Measurements from ENCODE around the gene KCNG2. TPM values are rescaled to one million over a fixed set of nuclear protein-coding genes. Genes with fewer than 3 reads are reported as not detected.

The KCNG2 gene
- total RNA-seq, 1 experiment from 2014 or later, result not detected

GRCh38 chr18:79786786-79787526 lies 10.8 kb upstream of the KCNG2 start:
- Histone ChIP-seq H3K27me3 (ENCODE audit: insufficient read depth, low read length) (no peaks in the 10 kb centered on the region), H3K36me3 (ENCODE audit: control insufficient read depth in 1 of 2, insufficient read depth in 2 of 2, low read length in 2 of 2) (no peaks in the 10 kb centered on the region), H3K9me3 (ENCODE audit: control insufficient read depth in 1 of 2, insufficient read depth in 1 of 2, low read depth in 1 of 2, low read length in 2 of 2) (no peaks in the 10 kb centered on the region), H3K27ac (ENCODE audit: low read depth, low read length) (no peak overlapping the region), H3K4me3 (replicated peaks in 1 of 2; ENCODE audit: low read depth in 1 of 2, low read length in 2 of 2) (no peak overlapping the region), H3K9me2 (ENCODE audit: insufficient read depth) (no peaks in the 10 kb centered on the region), H3K79me2 (ENCODE audit: insufficient read depth, low read length) (no peaks in the 10 kb centered on the region), H3K9ac (ENCODE audit: low read length) (no peak overlapping the region), H4K20me1 (ENCODE audit: insufficient read depth) (no peaks in the 10 kb centered on the region), H2AFZ (ENCODE audit: low read depth, low read length, poor library complexity, severe bottlenecking) (no peak overlapping the region), H3K4me2 (ENCODE audit: low read length) (no peak overlapping the region), H3K4me1 (ENCODE audit: control insufficient read depth in 1 of 2, insufficient read depth in 2 of 2, low read length in 2 of 2) (no peaks in the 10 kb centered on the region)
- RAD21 ChIA-PET (ENCODE audit: low non-redundant PET in 1 of 2, low total read pairs in 2 of 2, uncharacterized antibody in 2 of 2, unreplicated experiment in 2 of 2), result no interaction called here
- BruUV-seq (replicated peaks), result no TSS peak
- POLR2A ChIA-PET, result no interaction called here
- CTCF ChIA-PET, result no interaction called here
- no peak for DNase-seq (ENCODE audit: low read depth, low spot score)
- intact Hi-C loops (cut with micrococcal nuclease), result no loop called here
- no peak for TF ChIP-seq ZNF274 (IDR thresholded peaks at IDR 0.05; ENCODE audit: low read depth, low read length)
- no peak for TF ChIP-seq SP1 (IDR thresholded peaks at IDR 0.05; ENCODE audit: low read depth)
- TF ChIP-seq ELF1 (IDR thresholded peaks at IDR 0.05; ENCODE audit: borderline replicate concordance, low read depth), result no peak
- no peak for TF ChIP-seq CTCF (IDR thresholded peaks at IDR 0.05 in 2 of 3, conservative IDR thresholded peaks at IDR 0.05 in 1 of 3; ENCODE audit: borderline replicate concordance in 1 of 3, insufficient read depth in 1 of 3, low read depth in 2 of 3, low read length in 2 of 3)
- no peak for TF ChIP-seq RAD21 (IDR thresholded peaks at IDR 0.05; ENCODE audit: low read depth)
- TF ChIP-seq EZH2 (IDR thresholded peaks at IDR 0.05), result no peak
- no peak for ATAC-seq

GRCh38 chr18:79787527-79787864 lies 10.2 kb upstream of the KCNG2 start:
- Histone ChIP-seq H3K4me3 (replicated peaks in 1 of 2; ENCODE audit: low read depth in 1 of 2, low read length in 2 of 2) (no peak overlapping the region), H3K4me2 (ENCODE audit: low read length) (no peak overlapping the region), H3K9ac (ENCODE audit: low read length) (no peak overlapping the region), H3K4me1 (ENCODE audit: control insufficient read depth in 1 of 2, insufficient read depth in 2 of 2, low read length in 2 of 2) (no peaks in the 10 kb centered on the region), H3K36me3 (ENCODE audit: control insufficient read depth in 1 of 2, insufficient read depth in 2 of 2, low read length in 2 of 2) (no peaks in the 10 kb centered on the region), H3K9me2 (ENCODE audit: insufficient read depth) (no peaks in the 10 kb centered on the region), H3K27me3 (ENCODE audit: insufficient read depth, low read length) (no peaks in the 10 kb centered on the region), H3K27ac (ENCODE audit: low read depth, low read length) (no peak overlapping the region), H4K20me1 (ENCODE audit: insufficient read depth) (no peaks in the 10 kb centered on the region), H2AFZ (ENCODE audit: low read depth, low read length, poor library complexity, severe bottlenecking) (no peak overlapping the region), H3K9me3 (ENCODE audit: control insufficient read depth in 1 of 2, insufficient read depth in 1 of 2, low read depth in 1 of 2, low read length in 2 of 2) (no peaks in the 10 kb centered on the region), H3K79me2 (ENCODE audit: insufficient read depth, low read length) (no peaks in the 10 kb centered on the region)
- no TSS peak for BruUV-seq (replicated peaks)
- no peak for DNase-seq (ENCODE audit: low read depth, low spot score)
- POLR2A ChIA-PET, result no interaction called here
- intact Hi-C loops (cut with micrococcal nuclease), result no loop called here
- CTCF ChIA-PET, result no interaction called here
- RAD21 ChIA-PET (ENCODE audit: low non-redundant PET in 1 of 2, low total read pairs in 2 of 2, uncharacterized antibody in 2 of 2, unreplicated experiment in 2 of 2), result no interaction called here
- no peak for ATAC-seq
- TF ChIP-seq ZBTB33 (IDR thresholded peaks at IDR 0.05; ENCODE audit: extremely low read depth, insufficient replicate concordance, low read length) (no peak), POLR2A (IDR thresholded peaks at IDR 0.05; ENCODE audit: borderline replicate concordance, extremely low read depth, insufficient read depth, insufficient read length) (no peak), TCF7L2 (IDR thresholded peaks at IDR 0.05; ENCODE audit: borderline replicate concordance, extremely low read depth, insufficient read depth, insufficient read length) (no peak)

Measured in HCT116 (cell line).